Neuronal stem cell (in vitro differentiated cells): ENCODE results near the gene MUC6.

Experiments
- DNase-seq: peaks from one replicate; pipeline ENCODE4 v3.0.0-alpha.2; 2013; ENCODE audit warnings: low spot score
- H2AFZ ChIP-seq: one replicate; pipeline ENCODE4 v1.6.1; 2013; ENCODE audit warnings: mild to moderate bottlenecking, low read length, inconsistent platforms
- H2AK5ac ChIP-seq: 2 replicates; pipeline ENCODE4 v1.6.1; 2013; ENCODE audit warnings: low read depth, mild to moderate bottlenecking, inconsistent platforms, low read length, moderate library complexity, mixed read lengths
- H2BK120ac ChIP-seq: 2 replicates; pipeline ENCODE4 v1.6.1; 2013; ENCODE audit warnings: low read depth, mild to moderate bottlenecking, inconsistent platforms, low read length, moderate library complexity, mixed read lengths
- H2BK12ac ChIP-seq: one replicate; pipeline ENCODE4 v1.6.1; 2013; ENCODE audit warnings: low read length, inconsistent platforms
- H2BK15ac ChIP-seq: 2 replicates; pipeline ENCODE4 v1.6.1; 2013; ENCODE audit warnings: mild to moderate bottlenecking, low read length, inconsistent platforms, mixed read lengths
- H2BK5ac ChIP-seq: one replicate; pipeline ENCODE4 v1.6.1; 2013; ENCODE audit warnings: inconsistent platforms, mild to moderate bottlenecking, low read length, moderate library complexity
- H3K14ac ChIP-seq: one replicate; pipeline ENCODE4 v1.6.1; 2013; ENCODE audit warnings: low read length, inconsistent platforms
- H3K18ac ChIP-seq: 2 replicates; pipeline ENCODE4 v1.6.1; 2013; ENCODE audit warnings: low read length, inconsistent platforms
- H3K23ac ChIP-seq: 2 replicates; pipeline ENCODE4 v1.6.1; 2013; ENCODE audit warnings: low read depth, mild to moderate bottlenecking, mixed read lengths, low read length, inconsistent platforms; ENCODE audit not compliant: poor library complexity
- H3K27ac ChIP-seq: replicated peaks from 3 replicates; pipeline ENCODE4 v1.5.1; 2013; ENCODE audit warnings: low read length, inconsistent platforms
- H3K27me3 ChIP-seq, 3 experiments: 2 replicates each; pipeline ENCODE4 v1.6.1; 2013; ENCODE audit warnings: low read length in 3 of 3, mild to moderate bottlenecking in 2 of 3, inconsistent platforms in 1 of 3, low read depth in 1 of 3, mixed read lengths in 1 of 3, moderate library complexity in 1 of 3; ENCODE audit not compliant: control insufficient read depth in 3 of 3, insufficient read depth in 3 of 3
- H3K36me3 ChIP-seq, 2 donors: replicated peaks in 1 of 2; 2 replicates each; pipeline ENCODE4 v1.6.1; 2013; ENCODE audit warnings: low read length in 2 of 2; ENCODE audit not compliant: control insufficient read depth in 2 of 2, insufficient read depth in 2 of 2
- H3K4ac ChIP-seq: 2 replicates; pipeline ENCODE4 v1.6.1; 2013; ENCODE audit warnings: inconsistent platforms, mild to moderate bottlenecking, low read length, moderate library complexity
- H3K4me1 ChIP-seq, 2 donors: 1 replicate in 1 of 2; 2 replicates in 1 of 2; pipeline ENCODE4 v1.6.1; 2013; ENCODE audit warnings: low read length in 2 of 2, low read depth in 1 of 2; ENCODE audit not compliant: control insufficient read depth in 2 of 2, insufficient read depth in 1 of 2
- H3K4me2 ChIP-seq: one replicate; pipeline ENCODE4 v1.6.1; 2013; ENCODE audit warnings: mild to moderate bottlenecking, low read length, inconsistent platforms; ENCODE audit not compliant: insufficient read depth, poor library complexity, severe bottlenecking
- H3K4me3 ChIP-seq, 2 donors: 2 replicates each; pipeline ENCODE4 v1.5.1; 2013; ENCODE audit warnings: low read length in 2 of 2, mild to moderate bottlenecking in 2 of 2, inconsistent platforms in 1 of 2, moderate library complexity in 1 of 2
- H3K79me1 ChIP-seq: one replicate; pipeline ENCODE4 v1.6.1; 2013; ENCODE audit warnings: low read depth, mild to moderate bottlenecking, inconsistent platforms, low read length, moderate library complexity
- H3K9ac ChIP-seq: one replicate; pipeline ENCODE4 v1.6.1; 2013; ENCODE audit warnings: mild to moderate bottlenecking, low read depth, low read length, inconsistent platforms; ENCODE audit not compliant: poor library complexity
- H3K9me3 ChIP-seq, 2 donors: replicated peaks in 1 of 2; 2 replicates each; pipeline versions ENCODE3 to v1.6.1; 2013; ENCODE audit warnings: low read length in 2 of 2, mild to moderate bottlenecking in 2 of 2, inconsistent platforms in 1 of 2, low read depth in 1 of 2, mixed read lengths in 1 of 2, moderate library complexity in 1 of 2; ENCODE audit not compliant: control insufficient read depth in 2 of 2, insufficient read depth in 1 of 2
- H4K8ac ChIP-seq: one replicate; pipeline ENCODE4 v1.6.1; 2013; ENCODE audit warnings: low read depth, mild to moderate bottlenecking, inconsistent platforms, low read length, moderate library complexity
- H4K91ac ChIP-seq: one replicate; pipeline ENCODE4 v1.6.1; 2013; ENCODE audit warnings: low read length, low read depth, mild to moderate bottlenecking, inconsistent platforms; ENCODE audit not compliant: poor library complexity
- WGBS, 2 donors: extraction: QIAGEN DNeasy Blood & Tissue Kit; methylation state at CpG; one replicate each; pipeline ENCODE4 v1.1.7; 2013; ENCODE audit warnings: missing lambda C conversion rate in 2 of 2, mixed read lengths in 1 of 2; ENCODE audit not compliant: insufficient read length in 2 of 2, insufficient replicate concordance in 1 of 2; ENCODE audit errors: extremely low coverage in 2 of 2; 5-methylcytosine and 5-hydroxymethylcytosine counted together

MUC6 gene

DNA sequence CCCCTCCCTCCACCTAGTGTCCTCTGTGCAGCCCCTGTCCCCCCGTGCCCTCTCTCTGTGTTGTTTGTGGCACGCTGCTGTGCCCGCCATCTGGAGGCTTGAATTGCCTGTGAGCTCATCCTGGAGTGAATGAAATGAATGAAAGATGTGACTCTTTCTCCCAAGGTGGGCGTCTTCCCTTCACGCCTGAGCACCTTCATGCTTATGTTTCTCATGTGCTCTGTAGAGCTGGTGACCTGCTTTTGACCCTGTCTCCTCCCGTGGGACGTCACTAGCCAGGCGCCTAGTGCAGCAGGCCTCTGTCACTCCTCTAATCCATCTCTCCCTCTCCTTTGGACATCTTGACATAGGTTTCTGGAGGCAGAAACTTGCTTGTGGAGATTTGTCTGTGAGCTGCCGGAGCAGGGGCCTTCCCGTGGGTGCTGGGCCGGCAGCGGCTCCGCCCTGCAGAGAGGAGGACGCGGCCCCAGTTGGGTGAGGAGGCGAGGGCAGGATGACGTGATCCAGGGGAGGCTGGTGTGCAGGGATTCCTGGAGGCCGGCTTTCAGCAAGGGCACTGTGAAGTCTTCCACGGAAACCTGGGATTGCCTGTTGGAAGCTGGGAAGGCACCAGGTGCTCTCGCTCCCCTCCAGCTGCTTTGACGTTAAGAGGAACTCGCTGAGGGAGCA, 40.6 kb downstream of the MUC6 start:
- no peak overlapping the region for H2AK5ac ChIP-seq
- no peak overlapping the region for H3K9ac ChIP-seq
- peaks cover 10% of the 10 kb centered on the region for H3K79me1 ChIP-seq
- no peak overlapping the region for H2BK15ac ChIP-seq
- peaks cover 31 to 66% of the 10 kb centered on the region in 2 donors for H3K36me3 ChIP-seq
- H3K4me3 ChIP-seq = no peak overlapping the region
- H3K18ac ChIP-seq = no peak overlapping the region
- no peaks in the 10 kb centered on the region for H3K9me3 ChIP-seq
- no peak overlapping the region for H2BK12ac ChIP-seq
- no peak overlapping the region for H3K23ac ChIP-seq
- no peak overlapping the region for H2AFZ ChIP-seq
- no peak overlapping the region for H3K4ac ChIP-seq
- H4K8ac ChIP-seq = no peak overlapping the region
- H2BK120ac ChIP-seq = no peak overlapping the region
- H3K27me3 ChIP-seq = no peaks in the 10 kb centered on the region
- no CpG with 5 or more reads among the region's 22 CpGs for WGBS, 2 donors
- no peak overlapping the region for H3K14ac ChIP-seq
- H3K27ac ChIP-seq = peak overlapping the region; percentile 39
- peak; percentile 48 for DNase-seq
- peaks cover 3 to 7% of the 10 kb centered on the region in 2 donors for H3K4me1 ChIP-seq
- no peak overlapping the region for H3K4me2 ChIP-seq
- no peak overlapping the region for H2BK5ac ChIP-seq
- no peak overlapping the region for H4K91ac ChIP-seq

DNA sequence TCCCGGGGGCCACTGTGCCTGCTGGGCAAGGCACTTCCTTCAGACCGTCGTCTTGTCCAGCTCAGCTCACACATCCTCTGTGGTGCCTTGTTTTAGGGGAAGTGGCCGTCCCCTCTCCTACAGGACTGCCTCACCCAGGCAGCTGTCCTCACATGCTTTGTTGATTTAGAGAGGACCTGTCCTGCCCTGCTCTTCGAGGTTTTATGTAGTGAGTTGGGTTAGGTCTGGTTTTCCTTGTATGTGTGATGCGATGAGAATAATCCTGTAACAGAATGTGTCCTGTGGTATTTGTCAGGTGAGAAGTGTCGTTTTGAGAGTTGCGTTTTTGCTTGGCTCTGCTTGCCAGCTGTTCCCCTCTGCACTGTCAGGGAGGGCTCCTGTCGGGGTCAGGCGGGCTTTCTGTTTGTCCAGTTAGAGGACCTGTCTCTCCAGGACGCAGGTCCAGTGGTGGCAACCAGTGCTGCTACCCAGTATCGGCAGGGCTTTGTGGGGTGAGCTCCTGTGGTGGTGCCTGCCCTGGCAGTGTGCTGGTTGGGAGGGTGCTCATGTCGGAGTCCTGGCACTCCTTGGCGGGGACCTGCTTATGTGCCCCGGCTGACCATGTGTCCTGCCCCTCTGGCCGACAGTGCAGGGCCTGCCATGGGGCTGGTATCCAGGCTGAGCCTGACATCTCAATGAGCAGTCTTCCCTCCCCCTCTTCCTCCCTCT, 41.3 kb downstream of the MUC6 start:
- peaks cover 8% of the 10 kb centered on the region for H3K79me1 ChIP-seq
- H2BK5ac ChIP-seq = no peak overlapping the region
- no peaks in the 10 kb centered on the region for H3K9me3 ChIP-seq
- no peak overlapping the region for H3K23ac ChIP-seq
- no peak overlapping the region for H3K4me3 ChIP-seq
- no peaks in the 10 kb centered on the region for H3K27me3 ChIP-seq
- no peak overlapping the region for H2BK120ac ChIP-seq
- no peak for DNase-seq
- peaks cover 3 to 7% of the 10 kb centered on the region in 2 donors for H3K4me1 ChIP-seq
- H2BK12ac ChIP-seq = no peak overlapping the region
- H3K4ac ChIP-seq = no peak overlapping the region
- no CpG with 5 or more reads among the region's 16 CpGs for whole genome bisulfite sequencing, 2 donors
- no peak overlapping the region for H3K27ac ChIP-seq
- H2AFZ ChIP-seq = no peak overlapping the region
- H2BK15ac ChIP-seq = no peak overlapping the region
- no peak overlapping the region for H3K18ac ChIP-seq
- no peak overlapping the region for H3K9ac ChIP-seq
- H3K14ac ChIP-seq = peak overlapping the region; percentile 31
- H3K4me2 ChIP-seq = no peak overlapping the region
- H4K8ac ChIP-seq = no peak overlapping the region
- H3K36me3 ChIP-seq = peaks cover 30 to 63% of the 10 kb centered on the region in 2 donors
- no peak overlapping the region for H2AK5ac ChIP-seq
- H4K91ac ChIP-seq = peak overlapping the region; percentile 7

- no peak overlapping the region for H3K4ac ChIP-seq
- no peak overlapping the region for H3K18ac ChIP-seq
- H2BK5ac ChIP-seq = no peak overlapping the region
- no peaks in the 10 kb centered on the region for H3K27me3 ChIP-seq
- peak overlapping the region in 1 of 2 donors; percentile 67 for H3K4me3 ChIP-seq
- H3K9ac ChIP-seq = no peak overlapping the region
- H3K4me2 ChIP-seq = no peak overlapping the region
- H4K91ac ChIP-seq = no peak overlapping the region
- H3K27ac ChIP-seq = no peak overlapping the region
- no peak overlapping the region for H2BK120ac ChIP-seq
- H3K9me3 ChIP-seq = no peaks in the 10 kb centered on the region
- H3K36me3 ChIP-seq = peaks cover 39 to 67% of the 10 kb centered on the region in 2 donors
- peaks cover 3 to 7% of the 10 kb centered on the region in 2 donors for H3K4me1 ChIP-seq
- peak overlapping the region; percentile 43 for H4K8ac ChIP-seq
- H2AFZ ChIP-seq = no peak overlapping the region
- H2BK12ac ChIP-seq = no peak overlapping the region
- H2BK15ac ChIP-seq = no peak overlapping the region
- no peak overlapping the region for H3K23ac ChIP-seq
- H3K79me1 ChIP-seq = peaks cover 6% of the 10 kb centered on the region
- no peak overlapping the region for H2AK5ac ChIP-seq
- no CpG with 5 or more reads among the region's 35 CpGs for WGBS, 2 donors
- H3K14ac ChIP-seq = no peak overlapping the region
- no peak for DNase-seq
Observed at GRCh38 chr11:993632-994167, 42.8 kb downstream of the MUC6 start.

DNA sequence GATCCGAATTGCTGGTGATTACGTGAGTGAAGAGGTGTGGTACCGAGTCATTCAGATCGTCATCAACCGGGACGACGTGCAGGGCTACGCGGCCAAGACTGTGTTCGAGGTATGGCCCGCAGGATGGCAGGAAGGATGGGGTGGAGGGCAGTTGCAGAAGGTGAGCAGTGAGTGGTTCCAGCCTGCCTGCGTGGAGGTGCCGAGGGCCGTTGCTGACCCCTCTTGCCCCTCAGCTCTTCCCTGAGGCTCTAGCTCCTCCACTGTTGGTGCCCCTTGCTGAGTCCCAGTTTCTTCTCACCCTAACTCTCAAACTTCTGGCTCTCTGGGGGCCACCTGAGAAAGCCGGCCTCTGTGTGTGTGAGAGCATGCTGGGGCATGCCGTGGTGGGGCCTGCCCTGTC, 43.9 kb downstream of the MUC6 start:
- H3K18ac ChIP-seq = no peak overlapping the region
- no peak overlapping the region for H2BK15ac ChIP-seq
- no peak overlapping the region for H2BK5ac ChIP-seq
- no peak overlapping the region for H3K27ac ChIP-seq
- no peak overlapping the region for H4K91ac ChIP-seq
- no peak for DNase-seq
- H2AFZ ChIP-seq = no peak overlapping the region
- H3K79me1 ChIP-seq = peaks cover 9% of the 10 kb centered on the region
- H3K23ac ChIP-seq = peak overlapping the region; percentile 68
- no peak overlapping the region for H3K9ac ChIP-seq
- no peak overlapping the region for H2BK12ac ChIP-seq
- no peak overlapping the region for H3K14ac ChIP-seq
- H3K4me2 ChIP-seq = no peak overlapping the region
- H4K8ac ChIP-seq = no peak overlapping the region
- peaks cover 50 to 75% of the 10 kb centered on the region in 2 donors for H3K36me3 ChIP-seq
- H3K4me1 ChIP-seq = peaks cover 3 to 7% of the 10 kb centered on the region in 2 donors
- no peak overlapping the region for H3K4me3 ChIP-seq
- no peak overlapping the region for H3K4ac ChIP-seq
- no peak overlapping the region for H2BK120ac ChIP-seq
- WGBS, 2 donors = no CpG with 5 or more reads among the region's 16 CpGs
- H3K27me3 ChIP-seq = no peaks in the 10 kb centered on the region
- no peak overlapping the region for H2AK5ac ChIP-seq
- no peaks in the 10 kb centered on the region for H3K9me3 ChIP-seq
